Activated CD8-positive, alpha-beta memory T cell treated with anti-CD3 and anti-CD28 coated beads for 48 hours (primary cell): Measurements from ENCODE around the gene KCNQ1OT1.

Experiments
- DNase-seq, 3 experiments: peaks; one replicate each; pipeline ENCODE4 v3.0.0-alpha.2; 2020; ENCODE audit warnings: low read depth in 2 of 3, low spot score in 2 of 3

Gene KCNQ1OT1

GRCh38 chr11:2699531-2700414, at the start of gene KCNQ1OT1:
Gene KCNQ1OT1, minus strand, starts transcription at chr11:2699994.
- peak; percentile 41 to 74 (median 44) for DNase-seq

- DNase-seq = no peak
These were observed 49.2 kb upstream of the KCNQ1OT1 start for GRCh38 chr11:2748814-2749554.

- no peak for DNase-seq
These were observed 48.4 kb upstream of the KCNQ1OT1 start for GRCh38 chr11:2748061-2748813.

GRCh38 chr11:2747248-2748027, 47.6 kb upstream of the KCNQ1OT1 start:
- no peak for DNase-seq

GRCh38 chr11:2746401-2747247, 46.8 kb upstream of the KCNQ1OT1 start:
- no peak for DNase-seq

- DNase-seq = no peak
These were observed 45.7 kb upstream of the KCNQ1OT1 start for GRCh38 chr11:2745511-2745910.

- no peak for DNase-seq
These were observed 44.4 kb upstream of the KCNQ1OT1 start for GRCh38 chr11:2744166-2744565.

- no peak for DNase-seq
These were observed 43.8 kb upstream of the KCNQ1OT1 start for GRCh38 chr11:2743427-2744110.

GRCh38 chr11:2742611-2743426, 43.0 kb upstream of the KCNQ1OT1 start:
- DNase-seq = no peak

- no peak for DNase-seq
These were observed 42.4 kb upstream of the KCNQ1OT1 start for GRCh38 chr11:2742201-2742600.

- no peak for DNase-seq
These were observed 41.8 kb upstream of the KCNQ1OT1 start for GRCh38 chr11:2741377-2742131.

- DNase-seq = no peak
These were observed 41.2 kb upstream of the KCNQ1OT1 start for GRCh38 chr11:2741006-2741376.

GRCh38 chr11:2740275-2740940, 40.6 kb upstream of the KCNQ1OT1 start:
- no peak for DNase-seq

- DNase-seq = no peak
These were observed 39.9 kb upstream of the KCNQ1OT1 start for GRCh38 chr11:2739531-2740274.

GRCh38 chr11:2738551-2739431, 39.0 kb upstream of the KCNQ1OT1 start:
- DNase-seq = no peak

- DNase-seq = no peak
These were observed 38.1 kb upstream of the KCNQ1OT1 start for GRCh38 chr11:2737866-2738265.
